GM23338 (cell line): ENCODE results near the gene PEX19.

Experiments used
- CREB1 ChIP-seq: fragments of 250-450 bp; sonication (Bioruptor Pico); IDR thresholded peaks from 2 replicates; pipeline ENCODE4 v1.5.0; 2020; ENCODE audit warnings: low read depth, mild to moderate bottlenecking, moderate library complexity
- EZH2 ChIP-seq: fragments of 200-600 bp; sonication (generic); IDR thresholded peaks from one replicate; pipeline ENCODE4 v1.8.0; 2017; ENCODE audit warnings: antibody characterized with exemption, mild to moderate bottlenecking, low read depth; ENCODE audit not compliant: unreplicated experiment
- EZH2phosphoT487 ChIP-seq: fragments of 200-600 bp; sonication (generic); IDR thresholded peaks from one replicate; pipeline ENCODE4 v1.8.1; 2018; ENCODE audit warnings: antibody characterized with exemption; ENCODE audit not compliant: unreplicated experiment
- NANOG ChIP-seq: IDR thresholded peaks from 2 replicates; pipeline ENCODE4 v1.6.1; 2016; ENCODE audit warnings: antibody characterized with exemption, borderline replicate concordance
- POLR2AphosphoS5 ChIP-seq: IDR thresholded peaks from 2 replicates; pipeline ENCODE4 v1.6.1; 2016; ENCODE audit warnings: antibody characterized with exemption, low read depth
- REST ChIP-seq: IDR thresholded peaks from one replicate; pipeline ENCODE4 v1.6.1; 2018; ENCODE audit warnings: antibody characterized with exemption; ENCODE audit not compliant: unreplicated experiment
- ZNF331 ChIP-seq: fragments of 250-450 bp; sonication (Bioruptor Pico); IDR thresholded peaks from 2 replicates; pipeline ENCODE4 v1.5.0; 2020; ENCODE audit warnings: low read depth, mild to moderate bottlenecking, moderate library complexity
- TF ChIP-seq, protein P1 (sequence below), 2 experiments: fragments of 200-600 bp in 1 of 2; sonication (generic) in 1 of 2; conservative IDR thresholded peaks; 2 replicates each; pipeline versions ENCODE4 v1.5.1 to v1.6.1; 2016 to 2017; ENCODE audit warnings: antibody characterized with exemption in 2 of 2, low read depth in 2 of 2, mild to moderate bottlenecking in 2 of 2, moderate library complexity in 1 of 2
- TF ChIP-seq, protein P2 (sequence below): IDR thresholded peaks from 2 replicates; pipeline ENCODE4 v1.6.1; 2016; ENCODE audit warnings: antibody characterized with exemption

- TF ChIP-seq, protein P1, sequence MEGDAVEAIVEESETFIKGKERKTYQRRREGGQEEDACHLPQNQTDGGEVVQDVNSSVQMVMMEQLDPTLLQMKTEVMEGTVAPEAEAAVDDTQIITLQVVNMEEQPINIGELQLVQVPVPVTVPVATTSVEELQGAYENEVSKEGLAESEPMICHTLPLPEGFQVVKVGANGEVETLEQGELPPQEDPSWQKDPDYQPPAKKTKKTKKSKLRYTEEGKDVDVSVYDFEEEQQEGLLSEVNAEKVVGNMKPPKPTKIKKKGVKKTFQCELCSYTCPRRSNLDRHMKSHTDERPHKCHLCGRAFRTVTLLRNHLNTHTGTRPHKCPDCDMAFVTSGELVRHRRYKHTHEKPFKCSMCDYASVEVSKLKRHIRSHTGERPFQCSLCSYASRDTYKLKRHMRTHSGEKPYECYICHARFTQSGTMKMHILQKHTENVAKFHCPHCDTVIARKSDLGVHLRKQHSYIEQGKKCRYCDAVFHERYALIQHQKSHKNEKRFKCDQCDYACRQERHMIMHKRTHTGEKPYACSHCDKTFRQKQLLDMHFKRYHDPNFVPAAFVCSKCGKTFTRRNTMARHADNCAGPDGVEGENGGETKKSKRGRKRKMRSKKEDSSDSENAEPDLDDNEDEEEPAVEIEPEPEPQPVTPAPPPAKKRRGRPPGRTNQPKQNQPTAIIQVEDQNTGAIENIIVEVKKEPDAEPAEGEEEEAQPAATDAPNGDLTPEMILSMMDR (conservative IDR thresholded peaks at IDR 0.05; ENCODE audit: low read depth in 2 of 2): no peak
- TF ChIP-seq NANOG (no peak), EZH2 (no peak), POLR2AphosphoS5 (no peak), EZH2phosphoT487 (no peak), REST (no peak), ZNF331 (CRISPR knock-in tag) (no peak), CREB1 (no peak)
- TF ChIP-seq, protein P2, sequence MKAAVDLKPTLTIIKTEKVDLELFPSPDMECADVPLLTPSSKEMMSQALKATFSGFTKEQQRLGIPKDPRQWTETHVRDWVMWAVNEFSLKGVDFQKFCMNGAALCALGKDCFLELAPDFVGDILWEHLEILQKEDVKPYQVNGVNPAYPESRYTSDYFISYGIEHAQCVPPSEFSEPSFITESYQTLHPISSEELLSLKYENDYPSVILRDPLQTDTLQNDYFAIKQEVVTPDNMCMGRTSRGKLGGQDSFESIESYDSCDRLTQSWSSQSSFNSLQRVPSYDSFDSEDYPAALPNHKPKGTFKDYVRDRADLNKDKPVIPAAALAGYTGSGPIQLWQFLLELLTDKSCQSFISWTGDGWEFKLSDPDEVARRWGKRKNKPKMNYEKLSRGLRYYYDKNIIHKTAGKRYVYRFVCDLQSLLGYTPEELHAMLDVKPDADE: no peak
Observed at GRCh38 chr1:160315359-160315758, 30.4 kb upstream of the PEX19 start.
